ENCODE results near the gene WDR48. TPM values are rescaled to one million over a fixed set of nuclear protein-coding genes. Genes with fewer than 3 reads are reported as not detected.

Gene WDR48
- total and polyA plus RNA-seq, 8 donors = 6.3 to 25.8 (median 15.4) TPM

- 82 to 86% methylated on average over 3 of the region's 3 CpGs for WGBS, 2 donors
- no peak for ATAC-seq
- TF ChIP-seq CTCF (IDR thresholded peaks at IDR 0.05) = no peak
- no peaks in the 10 kb centered on the region for H3K4me1 ChIP-seq
- H3K27ac ChIP-seq = no peak overlapping the region
- H3K27me3 ChIP-seq = no peaks in the 10 kb centered on the region
- no peaks in the 10 kb centered on the region for H3K9me3 ChIP-seq
- intact Hi-C loops (cut with DNase I) = no loop called here
- DNase-seq = no peak
- H3K36me3 ChIP-seq = peaks cover 0 to 24% (median 9%) of the 10 kb centered on the region in 3 donors
- FAIRE-seq = no peak
- no peak overlapping the region for H3K4me3 ChIP-seq
Observed at GRCh38 chr3:39068556-39068955, 16.7 kb downstream of the WDR48 start.

- Histone ChIP-seq H3K4me3 (no peak overlapping the region), H3K9me3 (no peaks in the 10 kb centered on the region), H3K27ac (no peak overlapping the region), H3K4me1 (no peaks in the 10 kb centered on the region), H3K27me3 (no peaks in the 10 kb centered on the region), H3K36me3 (peaks cover 3 to 32% (median 20%) of the 10 kb centered on the region in 3 donors)
- TF ChIP-seq CTCF (IDR thresholded peaks at IDR 0.05) = no peak
- ATAC-seq (no peak), DNase-seq (no peak), FAIRE-seq (no peak)
- intact Hi-C loops (cut with DNase I) = no loop called here
- WGBS, 2 donors = 95 to 99% methylated on average over 10 of the region's 10 CpGs
Observed at GRCh38 chr3:39075910-39076309, 24.1 kb downstream of the WDR48 start.

- ATAC-seq (no peak), FAIRE-seq (no peak)
- peaks cover 3 to 31% (median 20%) of the 10 kb centered on the region in 3 donors for H3K36me3 ChIP-seq
Observed at GRCh38 chr3:39079530-39079929, 27.7 kb downstream of the WDR48 start.

GRCh38 chr3:39080026-39080425, 28.2 kb downstream of the WDR48 start:
- no peaks in the 10 kb centered on the region for H3K9me3 ChIP-seq
- no peak for ATAC-seq
- H3K36me3 ChIP-seq = peaks cover 3 to 28% (median 20%) of the 10 kb centered on the region in 3 donors
- H3K4me3 ChIP-seq = no peak overlapping the region
- FAIRE-seq = no peak
- no peak for DNase-seq
- no peaks in the 10 kb centered on the region for H3K27me3 ChIP-seq
- no peak overlapping the region for H3K27ac ChIP-seq
- intact Hi-C loops (cut with DNase I) = no loop called here
- TF ChIP-seq CTCF (IDR thresholded peaks at IDR 0.05) = no peak
- no peaks in the 10 kb centered on the region for H3K4me1 ChIP-seq

More at GRCh38 chr3:39079530-39079929, 27.7 kb downstream of the WDR48 start:
- H3K9me3 ChIP-seq = no peaks in the 10 kb centered on the region
- TF ChIP-seq CTCF (IDR thresholded peaks at IDR 0.05) = no peak
- H3K4me1 ChIP-seq = no peaks in the 10 kb centered on the region
- no peaks in the 10 kb centered on the region for H3K27me3 ChIP-seq
- intact Hi-C loops (cut with DNase I) = no loop called here
- DNase-seq = no peak
- H3K27ac ChIP-seq = no peak overlapping the region
- H3K4me3 ChIP-seq = no peak overlapping the region

GRCh38 chr3:39082666-39083313, 31.0 kb downstream of the WDR48 start:
- intact Hi-C loops (cut with DNase I) = no loop called here
- H3K36me3 ChIP-seq = peaks cover 0 to 19% (median 5%) of the 10 kb centered on the region in 3 donors
- H3K27ac ChIP-seq = no peak overlapping the region
- WGBS, 2 donors = 98 to 99% methylated on average over 4 of the region's 4 CpGs
- H3K4me3 ChIP-seq = no peak overlapping the region
- no peak for DNase-seq
- ATAC-seq = no peak
- no peak for FAIRE-seq
- H3K4me1 ChIP-seq = no peaks in the 10 kb centered on the region
- TF ChIP-seq CTCF (IDR thresholded peaks at IDR 0.05) = no peak
- no peaks in the 10 kb centered on the region for H3K27me3 ChIP-seq
- no peaks in the 10 kb centered on the region for H3K9me3 ChIP-seq

Measured in pancreas (tissue), 10 donors.